B cell (primary cell): ENCODE measurements around the gene PDE4B. TPM values are rescaled to one million over a fixed set of nuclear protein-coding genes. Genes with fewer than 3 reads are reported as not detected.

ENCODE experiments used
- ATAC-seq: fragments of 200-7000 bp; cut with Tn5 transposase; one replicate; pipeline ENCODE4 v1.10.0; 2021; ENCODE audit warnings: low read depth, mild to moderate bottlenecking, moderate number of reproducible peaks, moderate library complexity
- CTCF ChIA-PET: fragments of 350-600 bp; sonication (Branson Sonifier 250); formaldehyde crosslinking; loops from one replicate; lab custom pipeline; 2021; ENCODE audit warnings: antibody characterized with exemption, inconsistent platforms; lab: Charles Lee
- POLR2A ChIA-PET: fragments of 350-600 bp; sonication (Branson Sonifier 250); formaldehyde crosslinking; loops from one replicate; lab custom pipeline; 2021; ENCODE audit warnings: antibody characterized with exemption; lab: Charles Lee
- DNase-seq: peaks from one replicate; pipeline ENCODE4 v3.0.0; 2013
- H2AFZ ChIP-seq: 2 replicates; pipeline ENCODE4 v1.6.1; 2012; ENCODE audit warnings: mild to moderate bottlenecking, low read depth, low read length; ENCODE audit not compliant: insufficient read depth, poor library complexity, severe bottlenecking
- H3K27ac ChIP-seq, 2 donors: 1 replicate in 1 of 2; 2 replicates in 1 of 2; pipeline ENCODE4 v1.5.1; 2012 to 2013; ENCODE audit warnings: low read length in 2 of 2, mild to moderate bottlenecking in 2 of 2, moderate library complexity in 1 of 2
- H3K27me3 ChIP-seq, 4 experiments: fragments of 200-600 bp in 1 of 4; sonication (generic) in 1 of 4; replicated peaks in 1 of 4; 1 replicate in 2 of 4; 2 replicates in 2 of 4; pipeline versions ENCODE4 v1.6.1 to v1.7.0; 2013 to 2016; ENCODE audit warnings: low read length in 3 of 4, mild to moderate bottlenecking in 2 of 4, mixed read lengths in 1 of 4, moderate library complexity in 1 of 4; ENCODE audit not compliant: insufficient read depth in 4 of 4, control insufficient read depth in 3 of 4; ENCODE audit errors: control extremely low read depth in 1 of 4
- H3K36me3 ChIP-seq, 2 experiments: replicated peaks in 1 of 2; 1 replicate in 1 of 2; 2 replicates in 1 of 2; pipeline versions ENCODE4 v1.6.1 to v1.7.1; 2013; ENCODE audit warnings: low read length in 1 of 2; ENCODE audit not compliant: insufficient read depth in 2 of 2, control insufficient read depth in 1 of 2; ENCODE audit errors: control extremely low read depth in 1 of 2, extremely low read depth in 1 of 2
- H3K4me1 ChIP-seq, 2 donors: fragments of 200-600 bp in 1 of 2; sonication (generic) in 1 of 2; 1 replicate in 1 of 2; 2 replicates in 1 of 2; pipeline versions ENCODE4 v1.5.1 to v1.6.1; 2013 to 2017; ENCODE audit warnings: low read length in 2 of 2; ENCODE audit not compliant: control insufficient read depth in 2 of 2, insufficient read depth in 2 of 2
- H3K4me2 ChIP-seq: replicated peaks from 2 replicates; pipeline ENCODE3; 2012; ENCODE audit warnings: mild to moderate bottlenecking, low read depth, low read length; ENCODE audit not compliant: poor library complexity, severe bottlenecking
- H3K4me3 ChIP-seq, 5 experiments: fragments of 200-600 bp in 1 of 5; sonication (generic) in 1 of 5; 1 replicate in 3 of 5; 2 replicates in 2 of 5; pipeline versions ENCODE4 v1.5.1 to v1.7.0; 2011 to 2016; ENCODE audit warnings: low read length in 4 of 5, mild to moderate bottlenecking in 4 of 5, low read depth in 2 of 5, control low read depth in 1 of 5, moderate library complexity in 1 of 5; ENCODE audit not compliant: insufficient read depth in 1 of 5; ENCODE audit errors: control extremely low read depth in 1 of 5, extremely low read depth in 1 of 5
- H3K79me2 ChIP-seq: fragments of 200-600 bp; sonication (generic); one replicate; pipeline ENCODE4 v1.6.0; 2016; ENCODE audit warnings: low read length; ENCODE audit not compliant: control insufficient read depth, insufficient read depth
- H3K9ac ChIP-seq: fragments of 200-600 bp; sonication (generic); 2 replicates; pipeline ENCODE4 v1.6.1; 2017; ENCODE audit warnings: mild to moderate bottlenecking, low read length, moderate library complexity
- H3K9me3 ChIP-seq, 3 donors: one replicate each; pipeline versions ENCODE4 v1.6.1 to v1.7.1; 2013; ENCODE audit warnings: low read length in 2 of 3; ENCODE audit not compliant: control insufficient read depth in 2 of 3, insufficient read depth in 1 of 3; ENCODE audit errors: control extremely low read depth in 1 of 3
- H4K20me1 ChIP-seq: 2 replicates; pipeline ENCODE4 v1.6.0; 2012; ENCODE audit warnings: mild to moderate bottlenecking, low read length; ENCODE audit not compliant: insufficient read depth, control insufficient read depth, poor library complexity, severe bottlenecking
- H3K27ac Mint-ChIP-seq: one replicate; pipeline ENCODE4 v1.8.0; 2021; ENCODE audit warnings: mixed read lengths
- H3K27me3 Mint-ChIP-seq: one replicate; pipeline ENCODE4 v1.8.0; 2021; ENCODE audit warnings: mixed read lengths
- H3K4me1 Mint-ChIP-seq: one replicate; pipeline ENCODE4 v1.8.0; 2021; ENCODE audit warnings: mixed read lengths
- H3K4me3 Mint-ChIP-seq: one replicate; pipeline ENCODE4 v1.8.0; 2021; ENCODE audit warnings: mixed read lengths
- H3K9me3 Mint-ChIP-seq: one replicate; pipeline ENCODE4 v1.8.0; 2022; ENCODE audit warnings: mixed read lengths; ENCODE audit not compliant: insufficient read depth
- CTCF ChIP-seq: fragments of 200-600 bp; IDR thresholded peaks from one replicate; pipeline ENCODE4 v1.8.0; 2022; ENCODE audit warnings: antibody characterized with exemption, mild to moderate bottlenecking
- EZH2 ChIP-seq: IDR thresholded peaks from 2 replicates; pipeline ENCODE4 v1.6.1; 2012; ENCODE audit warnings: borderline replicate concordance, low read depth, mild to moderate bottlenecking, moderate library complexity, low read length; ENCODE audit not compliant: insufficient read depth, poor library complexity, severe bottlenecking
- WGBS: methylation state at CpG from one replicate; pipeline ENCODE4 v1.1.5; 2013; ENCODE audit warnings: missing lambda C conversion rate; ENCODE audit not compliant: insufficient coverage; 5-methylcytosine and 5-hydroxymethylcytosine counted together
- intact Hi-C: fragments of 100-400 bp; cut with micrococcal nuclease; formaldehyde crosslinking; loops from one replicate; pipeline ENCODE4 v1.10.0; 2022
- polyA plus RNA-seq: library from polyadenylated mRNA; depleted of rRNA; stranded (reverse); fragments of >200 nt; gene quantifications from 2 replicates; pipeline ENCODE4 v1.2.3, GENCODE V29; 2012
- total RNA-seq, 2 donors: library from RNA; stranded (reverse); fragments of 120-200 nt in 1 of 2; gene quantifications; 1 replicate in 1 of 2; 2 replicates in 1 of 2; pipeline versions ENCODE4 v1.2.3 to v1.2.4, GENCODE V29; 2013 to 2022

Gene PDE4B
- total and polyA plus RNA-seq, 2 donors (not counting 1 experiment from before 2014, with no cell fraction given), result 63.7 to 242 TPM

- H3K4me3 Mint-ChIP-seq, result no peak overlapping the region
- no peak for ATAC-seq
- ChIA-PET POLR2A (no interaction called here), CTCF (interaction anchor here (1.4 kb wide), 1 partner anchor 18 kb away, joined by 3 read pairs; no protein-coding TSS in a partner anchor)
- H2AFZ ChIP-seq, result no peak overlapping the region
- H3K27ac Mint-ChIP-seq, result no peak overlapping the region
- H3K4me3 ChIP-seq, result no peak overlapping the region
- DNase-seq, result no peak
- peaks cover 0 to 4% (median 0%) of the 10 kb centered on the region in 4 experiments for H3K27me3 ChIP-seq
- H3K4me1 Mint-ChIP-seq, result no peaks in the 10 kb centered on the region
- H3K36me3 ChIP-seq, result no peaks in the 10 kb centered on the region
- H3K27me3 Mint-ChIP-seq, result peaks cover 3% of the 10 kb centered on the region
- no peaks in the 10 kb centered on the region for H3K4me1 ChIP-seq
- no peak overlapping the region for H3K9ac ChIP-seq
- H3K9me3 Mint-ChIP-seq, result no peaks in the 10 kb centered on the region
- no peak overlapping the region for H3K27ac ChIP-seq
- H4K20me1 ChIP-seq, result no peaks in the 10 kb centered on the region
- TF ChIP-seq CTCF (no peak), EZH2 (no peak)
- intact Hi-C loops, result no loop called here
- H3K9me3 ChIP-seq, result no peaks in the 10 kb centered on the region
- no peaks in the 10 kb centered on the region for H3K79me2 ChIP-seq
- H3K4me2 ChIP-seq, result no peak overlapping the region
Measured at GRCh38 chr1:65817891-65818290, 25.2 kb downstream of the PDE4B start.

GRCh38 chr1:65818966-65819365 lies 26.3 kb downstream of the PDE4B start:
- ATAC-seq, result no peak

More at GRCh38 chr1:65818966-65819365, 26.3 kb downstream of the PDE4B start:
- Histone ChIP-seq H3K36me3 (no peaks in the 10 kb centered on the region), H3K9ac (no peak overlapping the region), H3K4me3 (no peak overlapping the region), H3K27me3 (peaks cover 0 to 4% (median 0%) of the 10 kb centered on the region in 4 experiments), H2AFZ (no peak overlapping the region), H4K20me1 (no peaks in the 10 kb centered on the region), H3K4me1 (no peaks in the 10 kb centered on the region), H3K79me2 (no peaks in the 10 kb centered on the region), H3K4me2 (no peak overlapping the region), H3K9me3 (no peaks in the 10 kb centered on the region), H3K27ac (no peak overlapping the region)
- Mint-ChIP-seq H3K4me3 (no peak overlapping the region), H3K4me1 (no peaks in the 10 kb centered on the region), H3K27me3 (peaks cover 6% of the 10 kb centered on the region), H3K27ac (no peak overlapping the region), H3K9me3 (no peaks in the 10 kb centered on the region)
- intact Hi-C loops, result no loop called here
- CTCF ChIA-PET, result interaction anchor here (1.4 kb wide), 1 partner anchor 17 kb away, joined by 3 read pairs; no protein-coding TSS in a partner anchor
- no CpG with 5 or more reads among the region's 1 CpG for WGBS
- no peak for TF ChIP-seq CTCF
- TF ChIP-seq EZH2, result no peak
- POLR2A ChIA-PET, result no interaction called here
- no peak for DNase-seq
